ENCODE measurements around the gene GPX4.

DNA sequence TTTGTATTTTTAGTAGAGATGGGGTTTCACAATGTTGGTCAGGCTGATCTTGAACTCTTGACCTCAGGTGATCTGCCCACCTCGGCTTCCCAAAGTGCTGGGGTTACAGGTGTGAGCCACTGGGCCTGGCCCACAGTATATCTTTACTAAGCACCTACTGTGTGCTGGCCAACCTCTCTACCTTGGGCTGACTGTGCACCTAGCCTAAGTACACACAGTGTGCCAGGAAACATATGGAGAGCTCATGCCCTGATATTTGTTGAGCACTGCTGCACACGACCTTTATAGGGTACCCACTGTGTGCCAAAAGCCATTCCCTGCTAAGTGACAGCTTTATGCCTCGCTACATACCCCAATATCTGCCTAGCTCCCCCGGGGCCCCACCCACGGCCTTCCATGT lies 43.1 kb upstream of the GPX4 start:
- no peak for TF ChIP-seq CTCF (IDR thresholded peaks at IDR 0.05)
- TF ChIP-seq EZH2 (IDR thresholded peaks at IDR 0.05; ENCODE audit: borderline replicate concordance, insufficient read depth, low read depth, low read length, poor library complexity, severe bottlenecking) = no peak
